Nucleus accumbens (tissue), 56 donors: Measurements from ENCODE around the gene SUN1.

ENCODE experiments used
- DNase-seq, 56 donors: peaks; one replicate each; lab custom pipeline; 2025; lab: John Stamatoyannopoulos, UW

Gene SUN1

GRCh38 chr7:898855-899681 lies 66.8 kb downstream of the SUN1 start:
- no peak for DNase-seq

DNA sequence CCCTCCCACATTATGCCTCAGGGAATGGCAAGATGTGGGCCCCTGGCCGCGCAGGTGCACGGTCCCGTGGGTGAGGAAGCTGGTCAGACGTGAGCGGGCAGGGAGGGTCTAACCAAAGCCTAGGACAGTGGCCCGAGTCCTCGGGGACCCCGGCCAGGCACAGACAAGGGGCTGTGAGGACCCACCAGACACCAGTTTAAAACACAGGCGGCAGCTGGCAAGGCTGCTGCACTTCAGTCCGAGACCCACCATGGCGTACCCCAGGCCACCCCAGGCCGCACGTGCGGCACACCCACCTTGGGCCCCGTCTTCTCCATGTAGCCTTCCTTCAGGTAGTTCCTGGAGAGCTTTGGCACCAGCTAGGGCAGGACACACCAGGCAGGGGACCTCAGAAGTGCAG lies 67.5 kb downstream of the SUN1 start:
- DNase-seq = no peak

DNA sequence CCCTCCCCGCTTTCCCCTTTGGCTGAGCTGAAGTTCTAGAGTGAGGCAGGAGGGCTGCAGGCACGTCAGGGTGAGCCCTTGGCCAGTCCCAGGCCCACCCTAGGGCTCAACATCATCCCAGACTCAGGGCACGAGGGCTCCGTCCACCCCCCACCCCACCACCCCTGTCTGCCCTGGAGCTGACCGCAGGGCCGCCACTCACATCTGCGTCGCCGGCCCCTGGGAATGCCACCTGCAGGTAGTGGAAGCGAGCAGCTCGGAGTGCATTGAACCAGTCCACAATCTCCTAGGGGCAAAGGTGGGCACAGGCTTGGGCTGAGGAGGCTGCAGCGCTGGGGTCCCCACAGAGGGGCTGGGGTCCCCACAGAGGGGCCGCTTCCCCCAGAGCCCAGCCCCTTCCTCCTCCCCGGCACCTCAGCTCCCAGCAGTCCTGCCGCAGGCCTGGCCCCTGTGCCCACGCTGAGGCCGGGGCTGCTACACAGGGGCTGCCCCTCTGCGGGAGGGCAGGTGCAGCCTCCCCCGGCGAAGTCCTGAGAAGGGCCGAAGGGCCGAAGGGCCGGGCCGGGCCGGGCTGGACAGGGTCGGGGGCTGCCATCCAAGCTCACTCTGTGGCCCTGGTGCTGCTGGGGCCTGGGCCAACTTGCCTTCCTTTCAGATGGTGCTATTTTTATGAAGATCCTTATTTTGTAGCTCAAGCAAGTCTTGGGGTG lies 68.2 kb downstream of the SUN1 start:
- no peak for DNase-seq

- no peak for DNase-seq
Measured at GRCh38 chr7:901041-901387, 68.7 kb downstream of the SUN1 start.

- DNase-seq = peak in 45 of 56 donors; percentile 26 to 93 (median 59)
Measured at GRCh38 chr7:901388-902154, 69.3 kb downstream of the SUN1 start.

DNA sequence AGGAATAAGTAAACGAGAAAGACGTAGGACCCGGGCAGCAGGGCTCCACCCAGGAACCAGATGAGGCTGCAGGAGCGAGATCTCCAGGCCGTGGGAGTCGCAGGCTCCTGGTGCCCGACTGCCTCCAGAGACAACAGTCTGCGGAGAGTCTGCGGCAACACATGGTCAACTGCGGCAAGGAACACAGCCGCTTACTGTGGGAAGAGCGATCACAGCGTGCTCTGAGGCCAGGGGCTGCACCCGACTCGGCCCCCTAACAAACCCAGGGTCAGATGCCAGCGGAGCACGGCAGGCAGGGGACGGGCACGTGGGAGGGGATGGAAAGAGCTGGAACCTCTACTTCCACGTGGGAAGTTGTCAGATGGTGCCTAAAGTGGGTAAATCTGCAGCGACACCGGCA lies 70.7 kb downstream of the SUN1 start:
- no peak for DNase-seq

DNA sequence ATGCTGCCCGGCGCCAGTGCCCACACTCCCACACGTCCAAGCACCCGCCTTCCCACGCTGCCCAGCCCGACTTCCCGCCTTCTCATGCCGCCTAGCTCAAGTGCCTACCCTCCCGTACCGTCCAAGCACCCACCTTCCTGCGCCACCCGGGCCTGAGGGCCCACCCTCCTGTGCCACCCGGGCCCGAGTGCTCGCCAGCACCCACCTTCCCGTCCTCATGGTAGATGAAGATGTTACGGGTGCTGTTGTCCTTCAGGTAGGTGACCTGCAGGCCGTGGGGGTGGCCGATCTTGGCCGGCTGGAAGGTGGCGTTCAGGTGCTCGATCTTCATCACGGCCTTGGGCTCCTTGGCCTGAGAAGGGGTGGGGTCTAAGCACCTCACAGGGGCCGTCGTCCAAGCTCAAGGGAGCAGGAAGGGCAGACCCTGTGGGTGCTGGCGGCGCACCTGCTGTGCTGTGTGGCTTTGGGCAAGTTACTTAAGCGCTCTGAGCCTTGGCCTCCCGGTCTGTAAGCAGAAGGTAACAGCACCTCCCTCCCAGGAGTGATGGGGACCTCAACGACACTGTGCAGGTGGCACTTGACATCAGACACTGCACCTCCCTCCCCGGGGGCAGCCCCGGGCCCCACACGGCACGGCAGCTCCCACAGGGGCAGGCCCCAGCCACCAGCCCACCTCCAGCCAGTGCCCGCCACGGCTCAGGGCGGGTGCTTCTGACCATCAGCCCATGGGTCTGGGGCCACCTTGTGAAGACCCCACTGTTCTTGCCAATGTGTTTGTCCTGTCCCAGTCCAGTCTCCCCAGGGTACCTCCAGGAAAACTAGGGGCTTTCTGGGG lies 71.9 kb downstream of the SUN1 start:
- no peak for DNase-seq

- no peak for DNase-seq
Measured at GRCh38 chr7:904847-905246, 72.6 kb downstream of the SUN1 start.

DNA sequence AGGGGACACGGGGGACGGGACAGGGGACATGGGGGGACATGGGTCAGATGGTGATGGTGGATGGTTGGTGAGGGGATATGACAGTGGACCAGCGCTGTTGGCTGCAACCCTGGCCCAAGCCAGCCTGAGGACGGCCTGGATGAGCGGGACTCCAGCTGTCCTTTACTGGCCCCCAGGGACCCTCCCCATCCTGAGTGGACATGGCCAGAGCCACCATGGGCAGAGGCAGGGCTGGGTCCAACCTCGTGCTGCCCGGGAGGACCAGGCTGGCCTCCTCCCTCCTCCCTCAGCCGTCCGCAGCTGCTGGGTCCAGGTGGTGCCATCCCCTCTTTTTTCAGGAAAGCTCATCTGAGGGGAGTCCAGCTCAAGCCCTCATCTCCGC lies 74.5 kb downstream of the SUN1 start:
- DNase-seq = no peak

DNA sequence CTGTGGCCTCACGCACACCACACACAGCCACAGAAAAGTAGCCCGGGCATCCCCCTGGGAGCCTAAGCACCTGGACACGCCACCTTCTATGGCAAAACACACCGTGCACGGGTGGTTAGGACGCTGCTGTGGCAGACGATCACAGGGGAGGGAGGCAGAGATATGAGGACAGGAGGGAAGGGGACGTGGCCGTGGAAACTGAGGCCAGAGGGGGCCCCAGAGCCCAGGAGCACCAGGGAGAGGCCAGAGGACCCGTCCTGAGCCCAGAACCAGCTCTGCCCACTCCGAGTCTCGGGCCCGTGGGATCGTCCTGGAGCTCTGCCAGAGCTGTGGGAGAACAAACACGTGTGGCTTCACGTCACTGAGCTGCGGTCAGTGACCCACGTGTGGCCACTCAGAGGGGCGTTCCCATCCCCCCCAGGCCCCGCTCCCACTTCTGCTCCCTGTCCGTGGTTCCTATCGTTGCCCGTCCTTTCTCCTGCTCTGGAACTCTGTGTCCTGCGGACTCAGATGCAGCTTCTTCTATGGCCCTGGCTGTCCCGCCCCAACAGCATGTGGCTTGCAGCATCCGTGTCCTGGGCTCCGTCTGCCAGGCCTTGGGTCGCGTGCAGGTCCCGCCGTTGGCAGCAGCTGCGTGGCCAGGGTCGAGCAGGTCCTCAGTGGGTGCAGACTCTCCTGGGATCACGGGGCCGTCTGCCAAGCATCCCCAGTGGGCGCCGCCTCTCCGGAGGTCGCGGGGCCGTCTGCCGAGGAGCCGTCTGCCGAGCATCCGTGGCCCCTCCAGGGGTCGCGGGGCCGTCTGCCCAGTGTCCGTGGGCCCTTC lies 75.1 kb downstream of the SUN1 start:
- peak in 3 of 56 donors; percentile 34 to 49 (median 45) for DNase-seq

GRCh38 chr7:908159-908581 lies 75.9 kb downstream of the SUN1 start:
- DNase-seq = no peak

DNA sequence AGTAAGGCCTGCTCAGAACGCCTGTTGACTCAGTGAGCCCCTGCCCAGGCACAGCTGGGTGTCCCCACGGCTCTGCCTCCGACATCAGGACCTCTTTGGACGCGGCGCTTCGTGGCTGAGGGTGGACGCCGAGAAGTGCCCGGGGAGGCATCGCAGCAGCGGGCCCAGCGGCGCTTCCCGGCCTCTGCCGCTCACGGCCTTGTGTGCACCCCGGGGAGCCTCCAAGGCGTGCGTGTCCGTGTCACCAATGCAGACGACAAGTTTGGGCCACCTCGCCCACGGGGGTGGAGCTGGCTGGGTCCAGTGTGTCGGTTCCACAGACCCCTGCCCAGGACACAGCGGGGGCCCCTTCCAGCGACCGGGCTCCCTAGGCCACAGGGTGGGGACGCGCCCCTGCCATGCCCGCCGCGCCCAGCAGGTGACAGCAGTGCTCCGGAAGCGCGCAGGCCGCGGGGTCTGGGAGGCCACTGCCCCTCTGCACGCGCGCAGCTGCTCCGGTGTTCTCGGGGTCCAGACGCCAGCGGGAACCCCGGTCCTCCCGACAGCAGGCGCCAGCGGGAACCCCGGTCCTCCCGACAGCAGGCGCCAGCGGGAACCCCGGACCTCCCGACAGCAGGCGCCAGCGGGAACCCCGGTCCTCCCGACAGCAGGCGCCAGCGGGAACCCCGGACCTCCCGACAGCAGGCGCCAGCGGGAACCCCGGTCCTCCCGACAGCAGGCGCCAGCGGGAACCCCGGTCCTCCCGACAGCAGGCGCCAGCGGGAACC lies 76.5 kb downstream of the SUN1 start:
- peak in 37 of 56 donors; percentile 14 to 79 (median 40) for DNase-seq

GRCh38 chr7:909358-910329 lies 77.4 kb downstream of the SUN1 start:
- DNase-seq = peak in 29 of 56 donors; percentile 18 to 65 (median 34)

DNA sequence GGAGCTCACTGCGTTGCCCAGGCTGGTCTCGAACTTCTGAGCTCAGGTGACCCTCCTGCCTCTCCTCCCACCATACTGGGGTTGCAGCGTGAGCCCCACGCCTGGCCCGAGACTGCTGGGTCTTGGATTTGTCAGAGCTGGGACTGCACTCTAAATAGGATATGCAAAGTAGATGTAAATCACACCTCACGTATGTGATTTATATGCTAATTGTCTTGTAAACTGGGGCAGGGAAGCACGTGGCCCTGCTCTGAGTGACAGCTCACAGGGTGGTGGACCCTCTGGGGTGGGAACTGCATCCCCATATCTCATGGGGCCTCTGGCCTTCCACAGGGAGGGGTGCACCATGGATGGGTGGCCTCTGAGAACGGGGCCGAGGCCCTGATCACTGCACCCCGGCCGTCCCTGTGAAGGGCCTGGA lies 78.2 kb downstream of the SUN1 start:
- DNase-seq = peak in 2 of 56 donors; percentile 12 to 32

DNA sequence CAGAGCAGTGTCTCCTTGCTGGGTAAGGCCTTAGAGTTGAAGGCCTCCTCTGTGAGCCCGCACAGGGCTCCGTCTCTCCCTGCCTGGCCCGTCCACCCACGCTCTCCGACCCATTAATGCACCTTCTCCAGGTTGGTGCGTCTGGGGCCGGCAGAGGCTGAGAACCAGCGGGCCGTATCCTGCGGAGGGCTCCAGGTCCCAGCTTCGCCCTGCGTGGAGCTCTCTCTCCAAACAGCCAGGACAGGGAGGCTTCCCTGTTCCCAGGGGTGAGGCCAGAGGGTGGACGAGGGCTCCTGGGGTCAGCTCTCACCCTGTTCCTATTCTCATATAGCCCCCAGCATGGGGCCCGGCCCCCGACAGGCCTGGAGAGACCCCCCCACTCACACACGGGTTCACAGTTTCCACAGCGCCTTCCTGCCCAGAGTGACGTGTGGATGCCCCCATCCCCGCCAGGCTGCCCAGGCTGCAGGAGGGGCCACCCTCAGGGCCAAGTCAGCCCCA lies 78.7 kb downstream of the SUN1 start:
- DNase-seq = peak in 1 of 56 donors; percentile 40

DNA sequence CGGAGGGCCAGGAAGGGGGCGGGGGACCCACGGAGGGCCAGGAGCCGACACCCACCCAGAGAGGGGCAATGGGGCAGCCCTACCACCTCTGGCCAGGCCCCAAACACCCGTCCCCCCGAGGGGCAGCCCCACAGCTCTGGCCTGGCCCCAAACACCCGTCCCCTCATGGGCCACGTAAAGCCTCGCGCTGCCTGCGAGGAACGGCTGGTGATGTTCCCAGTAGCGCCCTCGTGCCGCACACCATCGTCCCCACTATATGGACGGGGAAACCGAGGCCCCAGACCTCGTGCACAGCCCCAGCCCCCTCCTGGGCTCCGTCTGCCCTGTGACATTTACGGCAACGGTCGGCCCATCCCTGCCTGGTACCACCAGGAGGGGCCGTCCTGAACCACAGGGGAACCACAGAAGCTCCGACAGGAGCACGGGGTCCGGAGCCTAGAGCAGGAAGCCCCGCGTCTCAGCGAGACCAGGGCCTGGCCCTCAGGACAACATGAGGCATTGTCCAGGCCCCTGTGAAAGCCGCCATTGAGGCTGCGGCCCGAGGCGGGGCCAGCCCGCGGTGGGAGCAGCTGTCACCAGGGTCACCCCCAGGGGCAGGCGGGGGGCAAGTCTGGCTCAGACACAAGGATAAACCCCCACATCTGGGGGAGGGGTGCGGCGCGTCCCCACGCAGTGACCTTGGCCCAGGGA lies 79.7 kb downstream of the SUN1 start:
- peak in 53 of 56 donors; percentile 30 to 94 (median 74) for DNase-seq
